IMR-90 (cell line): Measurements from ENCODE around the gene ANAPC7. TPM values are rescaled to one million over a fixed set of nuclear protein-coding genes. Genes with fewer than 3 reads are reported as not detected.
"Not testable (repeated sequence)": the region's sequence is repeated elsewhere in the genome, so short reads cannot be mapped to it uniquely, and the experiment has no call there.

Experiments
- ATAC-seq: fragments of 200-7000 bp; cut with Tn5 transposase; 2 replicates; pipeline ENCODE4 v1.9.1; 2020; ENCODE audit warnings: low read depth, mild to moderate bottlenecking, moderate library complexity
- BruUV-seq: library from RNA; stranded (reverse); fragments of 400-500 nt; replicated peaks from 2 replicates; lab custom pipeline; 2021; lab: Mats Ljungman, UMichigan
- CTCF ChIA-PET: fragments of 300-600 bp; formaldehyde crosslinking; extraction: SDS; loops from one replicate; lab custom pipeline; 2021; ENCODE audit warnings: antibody characterized with exemption; lab: Yijun Ruan, JAX
- POLR2A ChIA-PET: fragments of 300-600 bp; sonication (Branson Sonifier 250); formaldehyde crosslinking; loops from one replicate; lab custom pipeline; 2022; ENCODE audit warnings: antibody characterized with exemption; ENCODE audit not compliant: unreplicated experiment; lab: Charles Lee
- DNase-seq: peaks from one replicate; pipeline ENCODE4 v3.0.0; 2013
- H2AFZ ChIP-seq: replicated peaks from 2 replicates; pipeline ENCODE3; 2013; ENCODE audit warnings: low read length, mild to moderate bottlenecking; ENCODE audit not compliant: poor library complexity
- H2AK5ac ChIP-seq: 2 replicates; pipeline ENCODE4 v1.6.1; 2013; ENCODE audit warnings: low read depth, low read length, inconsistent platforms
- H2AK9ac ChIP-seq: replicated peaks from 2 replicates; pipeline ENCODE3; 2013; ENCODE audit warnings: mild to moderate bottlenecking, low read depth, low read length, moderate library complexity; ENCODE audit not compliant: poor library complexity
- H2BK120ac ChIP-seq: 2 replicates; pipeline ENCODE4 v1.6.1; 2013; ENCODE audit warnings: low read depth, low read length, inconsistent platforms
- H2BK15ac ChIP-seq: 3 replicates; pipeline ENCODE4 v1.6.1; 2013; ENCODE audit warnings: low read depth, low read length, inconsistent platforms
- H2BK20ac ChIP-seq: 2 replicates; pipeline ENCODE4 v1.6.1; 2013; ENCODE audit warnings: low read depth, mild to moderate bottlenecking, inconsistent platforms, low read length, moderate library complexity
- H2BK5ac ChIP-seq: 2 replicates; pipeline ENCODE4 v1.6.1; 2013; ENCODE audit warnings: mild to moderate bottlenecking, low read depth, low read length, inconsistent platforms; ENCODE audit not compliant: poor library complexity, severe bottlenecking
- H3K14ac ChIP-seq: replicated peaks from 2 replicates; pipeline ENCODE4 v1.6.1; 2013; ENCODE audit warnings: low read depth, low read length, inconsistent platforms
- H3K18ac ChIP-seq: 2 replicates; pipeline ENCODE4 v1.6.1; 2013; ENCODE audit warnings: low read depth, low read length, control low read depth
- H3K23ac ChIP-seq: 2 replicates; pipeline ENCODE4 v1.6.1; 2013; ENCODE audit warnings: low read depth, low read length, inconsistent platforms
- H3K27ac ChIP-seq: 2 replicates; pipeline ENCODE4 v1.5.1; 2013; ENCODE audit warnings: mild to moderate bottlenecking, control low read depth, low read length; ENCODE audit not compliant: insufficient read depth
- H3K27me3 ChIP-seq: 2 replicates; pipeline ENCODE4 v1.6.1; 2013; ENCODE audit warnings: low read length; ENCODE audit not compliant: control insufficient read depth, insufficient read depth
- H3K36me3 ChIP-seq: 2 replicates; pipeline ENCODE4 v1.6.1; 2013; ENCODE audit warnings: low read length, mixed read lengths; ENCODE audit not compliant: control insufficient read depth, insufficient read depth
- H3K4ac ChIP-seq: 2 replicates; pipeline ENCODE4 v1.6.1; 2013; ENCODE audit warnings: low read depth, low read length, inconsistent platforms
- H3K4me1 ChIP-seq: 2 replicates; pipeline ENCODE4 v1.6.1; 2013; ENCODE audit warnings: low read length, mixed read lengths; ENCODE audit not compliant: control insufficient read depth, insufficient read depth
- H3K4me2 ChIP-seq: 2 replicates; pipeline ENCODE4 v1.6.1; 2013; ENCODE audit warnings: low read depth, mild to moderate bottlenecking, control low read depth, low read length, moderate library complexity
- H3K4me3 ChIP-seq: 2 replicates; pipeline ENCODE4 v1.5.1; 2013; ENCODE audit warnings: low read depth, mild to moderate bottlenecking, control low read depth, low read length, moderate library complexity; ENCODE audit not compliant: insufficient read depth
- H3K56ac ChIP-seq: 2 replicates; pipeline ENCODE4 v1.6.1; 2013; ENCODE audit warnings: low read length, inconsistent platforms; ENCODE audit not compliant: insufficient read depth; ENCODE audit errors: extremely low read depth
- H3K79me1 ChIP-seq, 2 experiments: 2 replicates each; pipeline ENCODE4 v1.6.1; 2013; ENCODE audit warnings: low read length in 2 of 2, inconsistent platforms in 1 of 2, low read depth in 1 of 2
- H3K9ac ChIP-seq: 2 replicates; pipeline ENCODE4 v1.6.1; 2013; ENCODE audit warnings: low read depth, low read length, control low read depth
- H3K9me1 ChIP-seq: 2 replicates; pipeline ENCODE4 v1.6.1; 2013; ENCODE audit warnings: low read length, inconsistent platforms; ENCODE audit not compliant: insufficient read depth
- H3K9me3 ChIP-seq: 2 replicates; pipeline ENCODE4 v1.6.1; 2013; ENCODE audit warnings: low read length; ENCODE audit not compliant: control insufficient read depth, insufficient read depth
- H4K20me1 ChIP-seq: 2 replicates; pipeline ENCODE4 v1.6.1; 2013; ENCODE audit warnings: low read length, inconsistent platforms; ENCODE audit not compliant: insufficient read depth
- H4K5ac ChIP-seq: 2 replicates; pipeline ENCODE4 v1.6.1; 2013; ENCODE audit warnings: mild to moderate bottlenecking, low read depth, low read length, control low read depth
- H4K8ac ChIP-seq, 2 experiments: 2 replicates each; pipeline ENCODE4 v1.6.1; 2013; ENCODE audit warnings: low read depth in 2 of 2, low read length in 2 of 2, control low read depth in 1 of 2, inconsistent platforms in 1 of 2
- H4K91ac ChIP-seq: 2 replicates; pipeline ENCODE4 v1.6.1; 2013; ENCODE audit warnings: low read depth, low read length, inconsistent platforms; ENCODE audit not compliant: insufficient read depth
- WGBS, 2 experiments: methylation state at CpG; one replicate each; pipeline versions ENCODE4 v1.1.5 to v1.1.7; 2013; ENCODE audit warnings: missing lambda C conversion rate in 2 of 2; ENCODE audit not compliant: insufficient read length in 1 of 2; ENCODE audit errors: extremely low coverage in 2 of 2; 5-methylcytosine and 5-hydroxymethylcytosine counted together
- dilution Hi-C: fragments of 300-500 bp; cut with HindIII; formaldehyde crosslinking; loops from one replicate; pipeline ENCODE4 v1.14.3; 2018; ENCODE audit warnings: low sequenced_read_pairs; ENCODE audit not compliant: unreplicated experiment
- in situ Hi-C: fragments of 300-500 bp; cut with MboI; formaldehyde crosslinking; loops from 3 replicates; pipeline ENCODE4 v1.14.3; 2019; ENCODE audit warnings: low sequenced_read_pairs, inconsistent platforms, mixed read lengths
- intact Hi-C: fragments of 100-400 bp; cut with micrococcal nuclease; formaldehyde crosslinking; loops from 2 replicates; pipeline ENCODE4 v1.10.0; 2022
- polyA plus RNA-seq, 3 experiments: library from polyadenylated mRNA; depleted of rRNA; stranded (reverse); fragments of >200 nt; gene quantifications; 2 replicates each; pipeline ENCODE4 v1.2.3, GENCODE V29; 2012; ENCODE audit warnings: low replicate concordance in 1 of 3
- total RNA-seq: library from RNA; depleted of rRNA; stranded (reverse); fragments of >200 nt; gene quantifications from 2 replicates; pipeline ENCODE4 v1.2.3, GENCODE V29; 2012

The ANAPC7 gene
- total and polyA plus RNA-seq, 2 of the 4 experiments (the other 2 are of a cell fraction), result 46.4 to 57.9 TPM

- H3K4me1 ChIP-seq, H3K27ac ChIP-seq, H4K91ac ChIP-seq, H3K4me2 ChIP-seq, in situ Hi-C loops, H2AFZ ChIP-seq, H3K4ac ChIP-seq, H2BK5ac ChIP-seq, H3K9me3 ChIP-seq, H3K14ac ChIP-seq, ATAC-seq, BruUV-seq, H3K27me3 ChIP-seq, H3K23ac ChIP-seq, H3K4me3 ChIP-seq, POLR2A ChIA-PET, H3K9me1 ChIP-seq, H2AK9ac ChIP-seq, dilution Hi-C loops, H2AK5ac ChIP-seq, H3K18ac ChIP-seq, intact Hi-C loops, H3K56ac ChIP-seq, H3K9ac ChIP-seq, H2BK15ac ChIP-seq, H2BK20ac ChIP-seq, H2BK120ac ChIP-seq, H3K36me3 ChIP-seq, H4K20me1 ChIP-seq, H4K5ac ChIP-seq, DNase-seq: not testable (repeated sequence)
- Histone ChIP-seq H4K8ac (peak overlapping the region in 1 of 2 experiments; percentile 99; a peak in 2 of 4 replicates), H3K79me1 (peaks cover 13 to 34% of the 10 kb centered on the region in 2 experiments)
- CTCF ChIA-PET, result interaction anchor here (0.5 kb wide), 1 partner anchor 41 kb away, joined by 3 read pairs; no protein-coding TSS in a partner anchor
- 97 to 100% methylated on average over 3 to 11 of the region's 16 CpGs for WGBS, 2 experiments
Observed at GRCh38 chr12:110405126-110405662, 1.7 kb upstream of the ANAPC7 start.
